H1 (cell line): ENCODE data around the gene CHMP6. TPM values are rescaled to one million over a fixed set of nuclear protein-coding genes. Genes with fewer than 3 reads are reported as not detected.

Source experiments
- CTCF ChIA-PET: fragments of 300-600 bp; sonication (Branson Sonifier 250); formaldehyde crosslinking; loops from one replicate; lab custom pipeline; 2021; ENCODE audit not compliant: partially characterized antibody; lab: Charles Lee
- POLR2A ChIA-PET: fragments of 300-600 bp; sonication (Branson Sonifier 250); formaldehyde crosslinking; loops from one replicate; lab custom pipeline; 2021; ENCODE audit warnings: inconsistent platforms; ENCODE audit not compliant: partially characterized antibody; lab: Charles Lee
- DNase-seq, 2 experiments: peaks; one replicate each; pipeline versions ENCODE4 v3.0.0 to v3.0.0-alpha.2; 2010 to 2022; ENCODE audit warnings: low spot score in 2 of 2, low read depth in 1 of 2, mixed read lengths in 1 of 2
- FAIRE-seq: peaks from 2 replicates; lab custom pipeline; 2011; peaks lifted over from hg19 to GRCh38; lab: Jason Lieb, UNC
- H2AFZ ChIP-seq: 2 replicates; pipeline ENCODE4 v1.8.1; 2012; ENCODE audit warnings: low read length, inconsistent platforms
- H2AK5ac ChIP-seq: 2 replicates; pipeline ENCODE4 v1.6.1; 2013; ENCODE audit warnings: low read depth, low read length
- H2BK120ac ChIP-seq: replicated peaks from 2 replicates; pipeline ENCODE3; 2013; ENCODE audit warnings: low read depth, low read length, inconsistent platforms
- H2BK12ac ChIP-seq: 2 replicates; pipeline ENCODE4 v1.6.1; 2013; ENCODE audit warnings: low read depth, low read length
- H2BK15ac ChIP-seq: 2 replicates; pipeline ENCODE4 v1.6.1; 2013; ENCODE audit warnings: low read length
- H2BK20ac ChIP-seq: 2 replicates; pipeline ENCODE4 v1.6.1; 2013; ENCODE audit warnings: low read length
- H2BK5ac ChIP-seq: 2 replicates; pipeline ENCODE4 v1.6.1; 2013; ENCODE audit warnings: low read depth, low read length
- H3K14ac ChIP-seq: 2 replicates; pipeline ENCODE4 v1.6.1; 2013; ENCODE audit warnings: inconsistent platforms; ENCODE audit not compliant: insufficient read length
- H3K18ac ChIP-seq: 2 replicates; pipeline ENCODE4 v1.6.1; 2013; ENCODE audit warnings: low read length; ENCODE audit errors: extremely low read depth
- H3K23ac ChIP-seq: 2 replicates; pipeline ENCODE4 v1.6.1; 2013; ENCODE audit warnings: inconsistent platforms; ENCODE audit not compliant: insufficient read length
- H3K23me2 ChIP-seq: 2 replicates; pipeline ENCODE4 v1.6.1; 2013; ENCODE audit warnings: low read depth, low read length
- H3K27ac ChIP-seq: 2 replicates; pipeline ENCODE4 v1.6.1; 2011; ENCODE audit warnings: low read depth, low read length, inconsistent platforms
- H3K27me3 ChIP-seq, 4 experiments: replicated peaks in 1 of 4; 1 replicate in 1 of 4; 2 replicates in 3 of 4; pipeline versions ENCODE4 v1.6.1 to v1.8.1; 2011 to 2013; ENCODE audit warnings: low read length in 3 of 4, mild to moderate bottlenecking in 3 of 4, inconsistent platforms in 2 of 4, mixed read lengths in 2 of 4, moderate library complexity in 1 of 4; ENCODE audit not compliant: control insufficient read depth in 3 of 4, insufficient read depth in 3 of 4; ENCODE audit errors: extremely low read depth in 1 of 4
- H3K36me3 ChIP-seq, 4 experiments: 2 replicates each; pipeline versions ENCODE4 v1.6.1 to v1.8.1; 2011 to 2013; ENCODE audit warnings: mild to moderate bottlenecking in 4 of 4, low read length in 3 of 4, moderate library complexity in 2 of 4, control low read depth in 1 of 4, inconsistent platforms in 1 of 4; ENCODE audit not compliant: insufficient read depth in 4 of 4, control insufficient read depth in 2 of 4
- H3K4ac ChIP-seq: replicated peaks from 2 replicates; pipeline ENCODE3; 2013; ENCODE audit warnings: low read length, low read depth, mixed read lengths, inconsistent platforms; ENCODE audit not compliant: insufficient read length
- H3K4me1 ChIP-seq, 4 experiments: replicated peaks in 1 of 4; 1 replicate in 1 of 4; 2 replicates in 3 of 4; pipeline versions ENCODE4 v1.6.1 to v1.8.1; 2011 to 2013; ENCODE audit warnings: low read length in 3 of 4, inconsistent platforms in 2 of 4, mixed read lengths in 1 of 4; ENCODE audit not compliant: insufficient read depth in 4 of 4, control insufficient read depth in 3 of 4
- H3K4me2 ChIP-seq, 2 experiments: 2 replicates each; pipeline versions ENCODE4 v1.6.1 to v1.8.1; 2011 to 2013; ENCODE audit warnings: low read depth in 2 of 2, low read length in 2 of 2, control low read depth in 1 of 2, inconsistent platforms in 1 of 2, mild to moderate bottlenecking in 1 of 2; ENCODE audit not compliant: insufficient read depth in 1 of 2
- H3K4me3 ChIP-seq, 4 experiments: fragments of 200-600, 300-600 bp in 1 of 4; sonication (generic), shearing (Covaris generic), sonication (Bioruptor Twin) in 1 of 4; 2 replicates each; pipeline versions ENCODE4 v1.5.1 to v1.8.1; 2011 to 2016; ENCODE audit warnings: low read length in 4 of 4, low read depth in 3 of 4, control low read depth in 2 of 4, inconsistent platforms in 2 of 4, mild to moderate bottlenecking in 2 of 4, mixed read lengths in 1 of 4, moderate library complexity in 1 of 4; ENCODE audit not compliant: insufficient read depth in 2 of 4; ENCODE audit errors: extremely low read depth in 1 of 4
- H3K56ac ChIP-seq: replicated peaks from 2 replicates; pipeline ENCODE3; 2013; ENCODE audit warnings: low read depth, mild to moderate bottlenecking, mixed read lengths, low read length, inconsistent platforms; ENCODE audit not compliant: insufficient read length
- H3K79me1 ChIP-seq: 2 replicates; pipeline ENCODE4 v1.6.1; 2013; ENCODE audit warnings: low read depth, low read length, control low read depth
- H3K79me2 ChIP-seq, 2 experiments: 2 replicates each; pipeline versions ENCODE4 v1.6.1 to v1.8.1; 2012 to 2013; ENCODE audit warnings: low read length in 2 of 2, mild to moderate bottlenecking in 2 of 2, inconsistent platforms in 1 of 2; ENCODE audit not compliant: insufficient read depth in 2 of 2, control insufficient read depth in 1 of 2
- H3K9ac ChIP-seq, 4 experiments: replicated peaks in 1 of 4; 1 replicate in 1 of 4; 2 replicates in 3 of 4; pipeline versions ENCODE4 v1.6.1 to v1.8.1; 2011 to 2013; ENCODE audit warnings: low read depth in 3 of 4, low read length in 3 of 4, control low read depth in 2 of 4, mild to moderate bottlenecking in 2 of 4, moderate library complexity in 2 of 4, inconsistent platforms in 1 of 4; ENCODE audit errors: extremely low read depth in 1 of 4
- H3K9me3 ChIP-seq, 2 experiments: 2 replicates each; pipeline versions ENCODE4 v1.6.1 to v1.8.1; 2012 to 2013; ENCODE audit warnings: mild to moderate bottlenecking in 2 of 2, moderate library complexity in 2 of 2, control low read depth in 1 of 2, inconsistent platforms in 1 of 2, low read depth in 1 of 2, low read length in 1 of 2, mixed read lengths in 1 of 2; ENCODE audit not compliant: insufficient read depth in 2 of 2
- H4K20me1 ChIP-seq, 2 experiments: replicated peaks in 1 of 2; 2 replicates each; pipeline versions ENCODE3 to v1.8.1; 2011 to 2013; ENCODE audit warnings: inconsistent platforms in 2 of 2, low read length in 2 of 2, mild to moderate bottlenecking in 1 of 2; ENCODE audit not compliant: insufficient read depth in 2 of 2, control insufficient read depth in 1 of 2
- H4K5ac ChIP-seq: 2 replicates; pipeline ENCODE4 v1.6.1; 2013; ENCODE audit warnings: low read length, low read depth, mixed read lengths, inconsistent platforms; ENCODE audit not compliant: insufficient read length
- H4K8ac ChIP-seq: 2 replicates; pipeline ENCODE4 v1.8.0; 2013; ENCODE audit warnings: mild to moderate bottlenecking, moderate library complexity, low read length, inconsistent platforms; ENCODE audit not compliant: insufficient read depth; ENCODE audit errors: extremely low read depth
- H4K91ac ChIP-seq: replicated peaks from 2 replicates; pipeline ENCODE3; 2013; ENCODE audit warnings: low read length, mixed read lengths, inconsistent platforms; ENCODE audit not compliant: insufficient read length
- ATF2 ChIP-seq: IDR thresholded peaks from 2 replicates; pipeline ENCODE4 v1.6.1; 2012; ENCODE audit warnings: low read length, inconsistent platforms
- BACH1 ChIP-seq: IDR thresholded peaks from 2 replicates; pipeline ENCODE4 v1.6.1; 2012; ENCODE audit warnings: low read length, improper control_type of control experiment
- CHD2 ChIP-seq: IDR thresholded peaks from 2 replicates; pipeline ENCODE4 v1.6.1; 2012; ENCODE audit warnings: low read length, improper control_type of control experiment
- EGR1 ChIP-seq: IDR thresholded peaks from 2 replicates; pipeline ENCODE4 v1.6.1; 2011; ENCODE audit warnings: low read depth, low read length, borderline replicate concordance
- KDM5A ChIP-seq: fragments of 200-600 bp; IDR thresholded peaks from 2 replicates; pipeline ENCODE4 v1.7.1; 2012; ENCODE audit warnings: mild to moderate bottlenecking, low read length, inconsistent platforms, mixed read lengths
- RAD21 ChIP-seq, 2 experiments: IDR thresholded peaks in 1 of 2; conservative IDR thresholded peaks in 1 of 2; 2 replicates each; pipeline ENCODE4 v1.6.1; 2011; ENCODE audit warnings: low read depth in 2 of 2, low read length in 2 of 2, improper control_type of control experiment in 1 of 2, inconsistent platforms in 1 of 2, mild to moderate bottlenecking in 1 of 2, moderate library complexity in 1 of 2
- RNF2 ChIP-seq: fragments of 200-900, 300-1000 bp; sonication (generic); IDR thresholded peaks from 2 replicates; pipeline ENCODE4 v1.7.1; 2016; ENCODE audit warnings: borderline replicate concordance, low read depth, mild to moderate bottlenecking, antibody characterized with exemption, low read length; ENCODE audit not compliant: poor library complexity, severe bottlenecking; ENCODE audit errors: missing control alignments
- SIN3A ChIP-seq, 2 experiments: IDR thresholded peaks in 1 of 2; conservative IDR thresholded peaks in 1 of 2; 2 replicates each; pipeline ENCODE4 v1.6.1; 2011 to 2012; ENCODE audit warnings: low read length in 2 of 2, improper control_type of control experiment in 1 of 2, low read depth in 1 of 2, mild to moderate bottlenecking in 1 of 2
- WGBS, 2 experiments: shearing (Covaris generic) in 1 of 2; methylation state at CpG; one replicate each; pipeline versions ENCODE4 v1.1.6 to v1.1.7; 2013 to 2015; ENCODE audit warnings: low lambda C conversion rate in 2 of 2, mixed read lengths in 2 of 2, inconsistent platforms in 1 of 2, low coverage in 1 of 2, missing lambda C conversion rate in 1 of 2; ENCODE audit not compliant: insufficient replicate concordance in 2 of 2, insufficient coverage in 1 of 2, insufficient read length in 1 of 2; ENCODE audit errors: extremely low coverage in 1 of 2, missing lambda C conversion rate in 1 of 2; 5-methylcytosine and 5-hydroxymethylcytosine counted together
- polyA plus RNA-seq, 7 experiments: library from polyadenylated mRNA; depleted of rRNA in 3 of 7; stranded (reverse) in 5 of 7; unstranded in 2 of 7; fragments of >200 nt in 5 of 7; fragments of 200-250 nt in 2 of 7; gene quantifications; 1 replicate in 5 of 7; 2 replicates in 1 of 7; 4 replicates in 1 of 7; pipeline versions ENCODE4 v1.2.1 to v1.2.3, GENCODE V29; 2011 to 2013; ENCODE audit warnings: missing spikeins in 2 of 7, mixed read lengths in 2 of 7
- total RNA-seq: library from RNA; stranded (reverse); fragmentation: NEBNext Ultra II Directional; extraction: Animal tissue kit (Norgen Biotek cat#: 25700); gene quantifications from 2 replicates; pipeline ENCODE4 v1.2.1, GENCODE V29; 2021

The CHMP6 gene
- total and polyA plus RNA-seq, 2 of the 8 experiments (the other 6 are each of a cell fraction or from before 2014, with no cell fraction given): 15.7 to 24.3 TPM

DNA sequence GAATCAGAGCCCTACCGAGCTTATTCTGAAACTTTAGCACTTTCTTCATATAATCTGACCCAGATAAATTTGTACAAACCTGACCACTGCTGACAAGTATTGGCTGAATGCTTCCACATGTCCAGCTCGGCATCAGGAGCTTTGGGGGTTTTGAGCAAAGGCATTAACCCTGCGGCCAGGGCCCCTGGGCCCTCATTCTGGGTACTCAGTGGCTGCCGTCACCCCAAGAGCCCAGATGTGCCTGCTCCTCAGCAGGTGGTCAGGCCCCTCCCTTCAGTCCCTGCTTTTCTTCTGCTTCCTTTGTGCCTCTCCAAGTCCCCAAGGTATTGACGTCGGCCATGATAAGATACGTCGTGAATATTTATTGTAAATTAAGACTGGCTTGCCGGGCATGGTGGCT is 47.3 kb upstream of the CHMP6 start:
- 94% methylated on average over 9 of the region's 9 CpGs; no CpG with 5 or more reads in 1 of the 2 experiments for WGBS, 2 experiments
- no peaks in the 10 kb centered on the region for H3K79me2 ChIP-seq
- no peak overlapping the region for H3K18ac ChIP-seq
- no peak overlapping the region for H4K8ac ChIP-seq
- no peaks in the 10 kb centered on the region; a peak in 3 of 8 replicates for H3K36me3 ChIP-seq
- CTCF ChIA-PET: interaction anchor here (0.6 to 1.4 kb wide), 6 partner anchors 12 to 236 kb away, joined by 3 to 4 read pairs (median 3); no protein-coding TSS in a partner anchor
- DNase-seq (no peak), FAIRE-seq (no peak)
- H2BK15ac ChIP-seq: no peak overlapping the region
- no peak overlapping the region for H3K14ac ChIP-seq
- H3K27me3 ChIP-seq: no peaks in the 10 kb centered on the region
- H2BK20ac ChIP-seq: no peak overlapping the region
- H3K9me3 ChIP-seq: no peaks in the 10 kb centered on the region
- H3K4me2 ChIP-seq: no peak overlapping the region
- H3K4me3 ChIP-seq: no peak overlapping the region
- H2BK5ac ChIP-seq: no peak overlapping the region
- H3K23me2 ChIP-seq: no peaks in the 10 kb centered on the region
- no peak overlapping the region for H3K27ac ChIP-seq
- H3K9ac ChIP-seq: no peak overlapping the region
- H4K20me1 ChIP-seq: no peaks in the 10 kb centered on the region
- no peak overlapping the region for H2AFZ ChIP-seq
- no peak overlapping the region for H4K91ac ChIP-seq
- POLR2A ChIA-PET: no interaction called here
- no peak overlapping the region for H3K4ac ChIP-seq
- no peak overlapping the region for H2AK5ac ChIP-seq
- H3K79me1 ChIP-seq: no peaks in the 10 kb centered on the region
- no peaks in the 10 kb centered on the region for H3K4me1 ChIP-seq
- H4K5ac ChIP-seq: no peak overlapping the region
- no peak overlapping the region for H3K56ac ChIP-seq
- H2BK120ac ChIP-seq: no peak overlapping the region
- H2BK12ac ChIP-seq: no peak overlapping the region
- H3K23ac ChIP-seq: no peak overlapping the region
- TF ChIP-seq BACH1 (no peak), EGR1 (no peak), SIN3A (conservative IDR thresholded peaks at IDR 0.05 in 1 of 2, IDR thresholded peaks at IDR 0.05 in 1 of 2; ENCODE audit: low read depth in 1 of 2, low read length in 2 of 2) (no peak), ATF2 (no peak), RAD21 (IDR thresholded peaks at IDR 0.05 in 1 of 2, conservative IDR thresholded peaks at IDR 0.05 in 1 of 2; ENCODE audit: low read depth in 2 of 2, low read length in 2 of 2) (no peak), CHD2 (no peak), KDM5A (no peak), RNF2 (no peak)
